ENCODE results near the gene ODAD2. TPM values are rescaled to one million over a fixed set of nuclear protein-coding genes. Genes with fewer than 3 reads are reported as not detected.

ODAD2 gene
- total RNA-seq, 4 donors from 2014 or later: not detected

GRCh38 chr10:28020993-28021982 is 22.4 kb upstream of the ODAD2 start:
- H3K4me3 ChIP-seq: no peak overlapping the region
- no peaks in the 10 kb centered on the region for H3K36me3 ChIP-seq
- intact Hi-C loops (cut with DNase I; ENCODE audit: low total_unique reads): no loop called here
- no peak for DNase-seq
- no peaks in the 10 kb centered on the region for H3K9me3 ChIP-seq
- in situ Hi-C loops (cut with MboI; ENCODE audit: low sequenced_read_pairs in 4 of 4): no loop called here
- H3K27ac ChIP-seq: no peak overlapping the region
- no peaks in the 10 kb centered on the region for H3K27me3 ChIP-seq
- no peak for ATAC-seq
- no peaks in the 10 kb centered on the region for H3K4me1 ChIP-seq
- TF ChIP-seq CTCF (IDR thresholded peaks at IDR 0.05 in 4 of 5, conservative IDR thresholded peaks at IDR 0.05 in 1 of 5) (no peak), POLR2A (IDR thresholded peaks at IDR 0.05) (no peak)

GRCh38 chr10:28020080-28020860 is 21.4 kb upstream of the ODAD2 start:
- no peak overlapping the region for H3K27ac ChIP-seq

GRCh38 chr10:28014651-28015050 is 15.8 kb upstream of the ODAD2 start:
- intact Hi-C loops (cut with DNase I; ENCODE audit: low total_unique reads): no loop called here
- H3K9me3 ChIP-seq: no peaks in the 10 kb centered on the region

More at GRCh38 chr10:28020080-28020860, 21.4 kb upstream of the ODAD2 start:
- DNase-seq (no peak), ATAC-seq (no peak)
- in situ Hi-C loops (cut with MboI; ENCODE audit: low sequenced_read_pairs in 4 of 4) (no loop called here), intact Hi-C loops (cut with DNase I; ENCODE audit: low total_unique reads) (no loop called here)
- TF ChIP-seq POLR2A (IDR thresholded peaks at IDR 0.05) (no peak), CTCF (IDR thresholded peaks at IDR 0.05 in 4 of 5, conservative IDR thresholded peaks at IDR 0.05 in 1 of 5) (no peak)
- H3K27me3 ChIP-seq: no peaks in the 10 kb centered on the region
- no peaks in the 10 kb centered on the region for H3K9me3 ChIP-seq
- H3K4me1 ChIP-seq: no peaks in the 10 kb centered on the region
- H3K4me3 ChIP-seq: no peak overlapping the region
- no peaks in the 10 kb centered on the region for H3K36me3 ChIP-seq

GRCh38 chr10:28012990-28013515 is 14.2 kb upstream of the ODAD2 start:
- in situ Hi-C loops (cut with MboI; ENCODE audit: low sequenced_read_pairs in 4 of 4) (no loop called here), intact Hi-C loops (cut with DNase I; ENCODE audit: low total_unique reads) (no loop called here)
- no peak overlapping the region for H3K4me3 ChIP-seq
- no peaks in the 10 kb centered on the region for H3K9me3 ChIP-seq
- DNase-seq: no peak
- no peak for TF ChIP-seq CTCF (IDR thresholded peaks at IDR 0.05 in 4 of 5, conservative IDR thresholded peaks at IDR 0.05 in 1 of 5)
- TF ChIP-seq POLR2A (IDR thresholded peaks at IDR 0.05): no peak
- no peak overlapping the region for H3K27ac ChIP-seq
- no peaks in the 10 kb centered on the region for H3K4me1 ChIP-seq
- H3K36me3 ChIP-seq: no peaks in the 10 kb centered on the region
- no peaks in the 10 kb centered on the region for H3K27me3 ChIP-seq
- ATAC-seq: no peak

More at GRCh38 chr10:28014651-28015050, 15.8 kb upstream of the ODAD2 start:
- Histone ChIP-seq H3K27me3 (no peaks in the 10 kb centered on the region), H3K27ac (no peak overlapping the region), H3K4me1 (no peaks in the 10 kb centered on the region), H3K36me3 (no peaks in the 10 kb centered on the region), H3K4me3 (no peak overlapping the region)
- TF ChIP-seq POLR2A (IDR thresholded peaks at IDR 0.05): no peak
- TF ChIP-seq CTCF (IDR thresholded peaks at IDR 0.05 in 4 of 5, conservative IDR thresholded peaks at IDR 0.05 in 1 of 5): no peak
- in situ Hi-C loops (cut with MboI; ENCODE audit: low sequenced_read_pairs in 4 of 4): no loop called here
- no peak for DNase-seq
- no peak for ATAC-seq

All from gastrocnemius medialis (tissue), 4 donors.